Endothelial cell of umbilical vein (primary cell): ENCODE measurements around the gene IGHMBP2. TPM values are rescaled to one million over a fixed set of nuclear protein-coding genes. Genes with fewer than 3 reads are reported as not detected.

Source experiments
- BruUV-seq: library from RNA; stranded (reverse); fragments of 400-500 nt; replicated peaks from 2 replicates; lab custom pipeline; 2021; lab: Mats Ljungman, UMichigan
- CTCF ChIA-PET: fragments of 300-600, 350-600 bp; sonication (Branson Sonifier 250); formaldehyde crosslinking; loops from one replicate; lab custom pipeline; 2021; ENCODE audit warnings: antibody characterized with exemption, inconsistent platforms; lab: Charles Lee
- POLR2A ChIA-PET: fragments of 300-600, 350-600 bp; sonication (Branson Sonifier 250); formaldehyde crosslinking; loops from one replicate; lab custom pipeline; 2021; ENCODE audit warnings: antibody characterized with exemption, inconsistent platforms; lab: Charles Lee
- DNase-seq: peaks from one replicate; pipeline ENCODE4 v3.0.0-alpha.2; 2011; ENCODE audit warnings: low read depth, low spot score
- FAIRE-seq: peaks from 2 replicates; lab custom pipeline; 2011; peaks lifted over from hg19 to GRCh38; lab: Jason Lieb, UNC
- H2AFZ ChIP-seq: 2 replicates; pipeline ENCODE4 v1.6.0; 2012; ENCODE audit warnings: low read depth, low read length, control low read depth, inconsistent platforms
- H3K27ac ChIP-seq: 2 replicates; pipeline ENCODE4 v1.5.1; 2011; ENCODE audit warnings: low read depth, mild to moderate bottlenecking, control low read depth, low read length, moderate library complexity; ENCODE audit not compliant: insufficient read depth
- H3K27me3 ChIP-seq, 2 experiments: 2 replicates each; pipeline versions ENCODE4 v1.6.0 to v1.6.1; 2011; ENCODE audit warnings: low read length in 2 of 2, mixed read lengths in 1 of 2; ENCODE audit not compliant: control insufficient read depth in 2 of 2, insufficient read depth in 2 of 2
- H3K36me3 ChIP-seq, 2 experiments: 2 replicates in 1 of 2; 3 replicates in 1 of 2; pipeline ENCODE4 v1.5.1; 2011; ENCODE audit warnings: low read length in 2 of 2, mild to moderate bottlenecking in 1 of 2, moderate library complexity in 1 of 2; ENCODE audit not compliant: control insufficient read depth in 2 of 2, insufficient read depth in 2 of 2; ENCODE audit errors: extremely low read depth in 1 of 2
- H3K4me1 ChIP-seq: 3 replicates; pipeline ENCODE4 v1.5.1; 2011; ENCODE audit warnings: mild to moderate bottlenecking, low read length; ENCODE audit not compliant: control insufficient read depth, insufficient read depth; ENCODE audit errors: extremely low read depth
- H3K4me2 ChIP-seq: 2 replicates; pipeline ENCODE4 v1.6.1; 2011; ENCODE audit warnings: low read length, control low read depth, mixed read lengths; ENCODE audit not compliant: insufficient read depth
- H3K4me3 ChIP-seq, 3 experiments: fragments of 200-600 bp in 1 of 3; sonication (generic), shearing (Covaris generic) in 1 of 3; replicated peaks in 1 of 3; 2 replicates each; pipeline ENCODE4 v1.5.1; 2011 to 2016; ENCODE audit warnings: control low read depth in 3 of 3, low read length in 3 of 3, mild to moderate bottlenecking in 2 of 3, inconsistent platforms in 1 of 3, low read depth in 1 of 3, moderate library complexity in 1 of 3; ENCODE audit not compliant: insufficient read depth in 1 of 3
- H3K79me2 ChIP-seq: 2 replicates; pipeline ENCODE4 v1.6.0; 2012; ENCODE audit warnings: low read length, inconsistent platforms; ENCODE audit not compliant: control insufficient read depth, insufficient read depth
- H3K9ac ChIP-seq: replicated peaks from 2 replicates; pipeline ENCODE3; 2011; ENCODE audit warnings: low read length, control low read depth; ENCODE audit not compliant: insufficient read depth; ENCODE audit errors: extremely low read depth
- H3K9me1 ChIP-seq: replicated peaks from 3 replicates; pipeline ENCODE4 v1.6.0; 2011; ENCODE audit warnings: mild to moderate bottlenecking, low read length; ENCODE audit not compliant: control insufficient read depth, insufficient read depth; ENCODE audit errors: extremely low read depth
- H3K9me3 ChIP-seq: replicated peaks from 2 replicates; pipeline ENCODE4 v1.5.1; 2012; ENCODE audit warnings: low read length, inconsistent platforms; ENCODE audit not compliant: control insufficient read depth, insufficient read depth
- H4K20me1 ChIP-seq: replicated peaks from 2 replicates; pipeline ENCODE3; 2011; ENCODE audit warnings: mild to moderate bottlenecking, low read length; ENCODE audit not compliant: control insufficient read depth, insufficient read depth; ENCODE audit errors: extremely low read depth
- FOS ChIP-seq: IDR thresholded peaks from 2 replicates; pipeline ENCODE4 v1.6.1; 2011; ENCODE audit warnings: mild to moderate bottlenecking, low read length, moderate library complexity, borderline replicate concordance; ENCODE audit not compliant: insufficient read depth
- GATA2 ChIP-seq: IDR thresholded peaks from 2 replicates; pipeline ENCODE4 v1.7.0; 2011; ENCODE audit warnings: low read depth, mild to moderate bottlenecking, moderate library complexity, mixed read lengths, low read length; ENCODE audit not compliant: insufficient read length, insufficient read depth
- JUN ChIP-seq: IDR thresholded peaks from 2 replicates; pipeline ENCODE4 v1.6.1; 2011; ENCODE audit warnings: borderline replicate concordance, low read depth; ENCODE audit not compliant: insufficient read length, insufficient read depth
- MAX ChIP-seq: IDR thresholded peaks from 2 replicates; pipeline ENCODE4 v1.6.1; 2011; ENCODE audit not compliant: insufficient read depth, insufficient read length
- MYC ChIP-seq: IDR thresholded peaks from one replicate; pipeline ENCODE4 v1.6.1; 2011; ENCODE audit warnings: mild to moderate bottlenecking, low read depth, low read length
- POLR2A ChIP-seq: IDR thresholded peaks from 2 replicates; pipeline ENCODE4 v1.6.1; 2012; ENCODE audit warnings: low read depth, mild to moderate bottlenecking, control low read depth, low read length
- POLR2AphosphoS5 ChIP-seq: IDR thresholded peaks from 2 replicates; pipeline ENCODE4 v1.6.1; 2012; ENCODE audit warnings: low read depth, mild to moderate bottlenecking, control low read depth, low read length, moderate library complexity; ENCODE audit not compliant: insufficient read depth
- dilution Hi-C: fragments of 300-500 bp; cut with MboI; formaldehyde crosslinking; loops from one replicate; pipeline ENCODE4 v1.15.0; 2019; ENCODE audit warnings: low sequenced_read_pairs; ENCODE audit not compliant: extremely low pct_ligation_motif_present
- intact Hi-C: fragments of 100-400 bp; cut with micrococcal nuclease; formaldehyde crosslinking; loops from one replicate; pipeline ENCODE4 v1.10.0; 2022
- polyA plus RNA-seq, 4 experiments: library from polyadenylated mRNA; depleted of rRNA in 3 of 4; stranded (reverse) in 3 of 4; unstranded in 1 of 4; fragments of >200 nt; gene quantifications; 2 replicates each; pipeline versions ENCODE4 v1.2.1 to v1.2.3, GENCODE V29; 2011 to 2012; ENCODE audit warnings: missing spikeins in 1 of 4
- total RNA-seq: library from RNA; stranded (reverse); gene quantifications from 2 replicates; pipeline ENCODE4 v1.2.3, GENCODE V29; 2021
- TF ChIP-seq, protein P1 (sequence below), 2 donors: IDR thresholded peaks; 1 replicate in 1 of 2; 2 replicates in 1 of 2; pipeline ENCODE4 v1.5.1; 2011; ENCODE audit warnings: low read length in 2 of 2, mild to moderate bottlenecking in 2 of 2, moderate library complexity in 2 of 2, control low read depth in 1 of 2, inconsistent platforms in 1 of 2, low read depth in 1 of 2; ENCODE audit not compliant: insufficient read depth in 1 of 2; ENCODE audit errors: extremely low read depth in 1 of 2

Gene IGHMBP2
- total and polyA plus RNA-seq, 2 donors (not counting 3 experiments of a cell fraction or from before 2014, with no cell fraction given), result 10.9 to 25.1 TPM

DNA sequence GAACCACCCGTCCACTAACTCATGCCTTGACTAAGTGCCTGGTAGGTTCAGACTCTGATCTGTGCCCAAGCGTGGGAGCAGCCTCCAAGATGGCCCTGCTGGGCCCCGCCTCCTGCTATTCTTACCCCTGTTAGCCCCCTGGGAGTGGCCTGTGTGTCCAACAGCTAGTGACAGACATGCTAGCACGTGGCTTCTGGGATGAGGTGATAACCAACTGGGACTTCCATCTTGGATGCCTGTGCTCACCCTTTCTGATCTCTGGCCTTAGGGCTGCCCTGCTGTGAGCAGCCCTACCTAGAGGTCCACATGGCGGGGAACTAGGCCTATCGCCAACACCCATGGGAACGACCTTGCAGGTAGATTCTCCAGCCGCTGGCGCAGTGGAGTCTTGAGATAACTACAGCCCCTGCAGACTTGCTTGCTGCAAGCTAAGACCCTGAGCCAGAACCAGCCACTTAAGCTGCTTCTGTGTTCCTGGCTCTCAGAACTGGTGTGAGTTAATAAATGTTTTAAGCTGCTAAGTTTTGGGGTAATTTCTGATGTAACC, 2.8 kb upstream of the IGHMBP2 start:
- no peaks in the 10 kb centered on the region for H3K27me3 ChIP-seq
- dilution Hi-C loops (no loop called here), intact Hi-C loops (loop anchor here (10.0 kb wide), 1 partner anchor 184 kb away; no protein-coding TSS in a partner anchor)
- FAIRE-seq, result no peak
- POLR2A ChIA-PET, result no interaction called here
- TF ChIP-seq FOS (no peak), POLR2A (no peak), JUN (no peak), POLR2AphosphoS5 (no peak), MYC (no peak), GATA2 (no peak), MAX (no peak)
- TF ChIP-seq, protein P1, sequence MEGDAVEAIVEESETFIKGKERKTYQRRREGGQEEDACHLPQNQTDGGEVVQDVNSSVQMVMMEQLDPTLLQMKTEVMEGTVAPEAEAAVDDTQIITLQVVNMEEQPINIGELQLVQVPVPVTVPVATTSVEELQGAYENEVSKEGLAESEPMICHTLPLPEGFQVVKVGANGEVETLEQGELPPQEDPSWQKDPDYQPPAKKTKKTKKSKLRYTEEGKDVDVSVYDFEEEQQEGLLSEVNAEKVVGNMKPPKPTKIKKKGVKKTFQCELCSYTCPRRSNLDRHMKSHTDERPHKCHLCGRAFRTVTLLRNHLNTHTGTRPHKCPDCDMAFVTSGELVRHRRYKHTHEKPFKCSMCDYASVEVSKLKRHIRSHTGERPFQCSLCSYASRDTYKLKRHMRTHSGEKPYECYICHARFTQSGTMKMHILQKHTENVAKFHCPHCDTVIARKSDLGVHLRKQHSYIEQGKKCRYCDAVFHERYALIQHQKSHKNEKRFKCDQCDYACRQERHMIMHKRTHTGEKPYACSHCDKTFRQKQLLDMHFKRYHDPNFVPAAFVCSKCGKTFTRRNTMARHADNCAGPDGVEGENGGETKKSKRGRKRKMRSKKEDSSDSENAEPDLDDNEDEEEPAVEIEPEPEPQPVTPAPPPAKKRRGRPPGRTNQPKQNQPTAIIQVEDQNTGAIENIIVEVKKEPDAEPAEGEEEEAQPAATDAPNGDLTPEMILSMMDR (IDR thresholded peaks at IDR 0.05; ENCODE audit: extremely low read depth in 1 of 2, insufficient read depth in 1 of 2, low read depth in 1 of 2, low read length in 2 of 2), result no peak
- peaks cover 14% of the 10 kb centered on the region for H3K4me1 ChIP-seq
- peaks cover 5 to 19% of the 10 kb centered on the region in 2 experiments for H3K36me3 ChIP-seq
- H3K27ac ChIP-seq, result no peak overlapping the region
- no peak overlapping the region for H3K4me3 ChIP-seq
- BruUV-seq, result no TSS peak
- no peak overlapping the region for H3K4me2 ChIP-seq
- H3K9me1 ChIP-seq, result no peaks in the 10 kb centered on the region
- no peak overlapping the region for H2AFZ ChIP-seq
- no peak overlapping the region for H3K9ac ChIP-seq
- CTCF ChIA-PET, result no interaction called here
- H3K79me2 ChIP-seq, result peaks cover 44% of the 10 kb centered on the region
- no peaks in the 10 kb centered on the region for H4K20me1 ChIP-seq
- no peak for DNase-seq
- no peaks in the 10 kb centered on the region for H3K9me3 ChIP-seq
